H54 (cell line): ENCODE data around the gene ALAS1.

Source experiments
- DNase-seq: peaks from one replicate; pipeline ENCODE4 v3.0.0; 2011; ENCODE audit warnings: low spot score, mixed read lengths; ENCODE audit not compliant: insufficient read length
- FAIRE-seq: peaks from 3 replicates; lab custom pipeline; 2011; peaks lifted over from hg19 to GRCh38; lab: Jason Lieb, UNC
- POLR2A ChIP-seq: IDR thresholded peaks from 2 replicates; pipeline ENCODE4 v1.6.1; 2011; ENCODE audit warnings: low read depth, mild to moderate bottlenecking, low read length

The ALAS1 gene

GRCh38 chr3:52257911-52258310 is 60.0 kb downstream of the ALAS1 start:
- no peak for FAIRE-seq
- DNase-seq, result no peak
- TF ChIP-seq POLR2A, result no peak

GRCh38 chr3:52259035-52259434 is 61.1 kb downstream of the ALAS1 start:
- DNase-seq (no peak), FAIRE-seq (no peak)
- no peak for TF ChIP-seq POLR2A

- DNase-seq (no peak), FAIRE-seq (no peak)
- no peak for TF ChIP-seq POLR2A
Observed at GRCh38 chr3:52259448-52259847, 61.5 kb downstream of the ALAS1 start.

GRCh38 chr3:52262447-52262846 is 64.5 kb downstream of the ALAS1 start:
- TF ChIP-seq POLR2A, result no peak
- FAIRE-seq (no peak), DNase-seq (no peak)
